ENCODE data around the gene RNASEH2A. TPM values are rescaled to one million over a fixed set of nuclear protein-coding genes. Genes with fewer than 3 reads are reported as not detected.
A peak's percentile ranks its signal among the peaks of the same experiment; 100 is the strongest.

Gene RNASEH2A
- total RNA-seq, 2 donors from 2014 or later, result 8.8 to 44.8 TPM

DNA sequence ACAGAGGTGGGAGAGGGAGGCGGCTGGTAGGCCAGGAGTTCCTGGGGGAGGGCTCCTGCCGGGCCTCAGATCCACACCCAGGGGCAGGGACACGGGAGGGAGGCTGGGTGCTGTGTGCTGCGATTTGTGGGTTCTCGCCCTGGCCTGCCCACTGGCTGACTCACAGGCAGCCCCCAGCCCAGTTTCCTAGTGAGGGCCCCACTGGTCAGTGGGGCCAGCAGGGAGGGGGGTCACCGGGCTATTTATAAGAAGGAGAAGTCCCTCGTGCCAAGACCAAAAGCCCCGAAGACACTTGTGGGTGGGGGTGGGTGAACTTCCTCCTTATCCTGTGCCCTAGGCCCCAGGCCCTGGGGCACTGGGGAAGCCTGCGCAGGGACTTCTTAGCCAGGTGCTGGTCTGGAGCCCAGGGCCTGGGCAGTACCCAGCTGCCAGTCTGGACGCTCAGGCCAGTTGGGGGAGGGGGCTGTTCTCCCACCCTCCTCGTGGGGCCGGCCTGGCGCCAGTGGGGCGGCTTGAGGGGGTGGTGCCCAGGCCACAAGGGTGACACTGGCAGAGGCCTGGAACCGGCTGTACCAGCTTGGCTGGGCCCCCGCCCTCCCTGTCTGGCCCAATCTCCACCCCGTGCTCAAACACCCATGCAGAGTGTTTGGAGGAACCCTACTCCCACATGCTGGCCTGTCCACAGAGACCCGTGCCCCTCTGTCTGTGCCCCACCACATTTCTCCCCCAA lies 20.1 kb upstream of the RNASEH2A start:
- Histone ChIP-seq H3K9me3 (no peaks in the 10 kb centered on the region), H3K4me3 (no peak overlapping the region), H3K4me1 (peaks cover 35% of the 10 kb centered on the region), H3K36me3 (no peaks in the 10 kb centered on the region), H3K9ac (ENCODE audit: low read depth in 2 of 2, low read length in 2 of 2) (peak overlapping the region; percentile 41 to 58), H3K27ac (peak overlapping the region; percentile 100), H3K27me3 (no peaks in the 10 kb centered on the region)
- peak; percentile 88 for DNase-seq
- TF ChIP-seq, protein P1, sequence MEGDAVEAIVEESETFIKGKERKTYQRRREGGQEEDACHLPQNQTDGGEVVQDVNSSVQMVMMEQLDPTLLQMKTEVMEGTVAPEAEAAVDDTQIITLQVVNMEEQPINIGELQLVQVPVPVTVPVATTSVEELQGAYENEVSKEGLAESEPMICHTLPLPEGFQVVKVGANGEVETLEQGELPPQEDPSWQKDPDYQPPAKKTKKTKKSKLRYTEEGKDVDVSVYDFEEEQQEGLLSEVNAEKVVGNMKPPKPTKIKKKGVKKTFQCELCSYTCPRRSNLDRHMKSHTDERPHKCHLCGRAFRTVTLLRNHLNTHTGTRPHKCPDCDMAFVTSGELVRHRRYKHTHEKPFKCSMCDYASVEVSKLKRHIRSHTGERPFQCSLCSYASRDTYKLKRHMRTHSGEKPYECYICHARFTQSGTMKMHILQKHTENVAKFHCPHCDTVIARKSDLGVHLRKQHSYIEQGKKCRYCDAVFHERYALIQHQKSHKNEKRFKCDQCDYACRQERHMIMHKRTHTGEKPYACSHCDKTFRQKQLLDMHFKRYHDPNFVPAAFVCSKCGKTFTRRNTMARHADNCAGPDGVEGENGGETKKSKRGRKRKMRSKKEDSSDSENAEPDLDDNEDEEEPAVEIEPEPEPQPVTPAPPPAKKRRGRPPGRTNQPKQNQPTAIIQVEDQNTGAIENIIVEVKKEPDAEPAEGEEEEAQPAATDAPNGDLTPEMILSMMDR (IDR thresholded peaks at IDR 0.05), result no peak
- intact Hi-C loops (cut with DNase I), result no loop called here

- H3K27ac ChIP-seq, result peak overlapping the region; percentile 100
- TF ChIP-seq, protein P1 (IDR thresholded peaks at IDR 0.05), result no peak
- peak overlapping the region in 1 of 2 donors; percentile 41 for H3K9ac ChIP-seq (ENCODE audit: low read depth in 2 of 2, low read length in 2 of 2)
- no peak overlapping the region for H3K4me3 ChIP-seq
- H3K9me3 ChIP-seq, result no peaks in the 10 kb centered on the region
- H3K27me3 ChIP-seq, result no peaks in the 10 kb centered on the region
- intact Hi-C loops (cut with DNase I), result no loop called here
- DNase-seq, result no peak
- H3K36me3 ChIP-seq, result no peaks in the 10 kb centered on the region
- peaks cover 35% of the 10 kb centered on the region for H3K4me1 ChIP-seq
These were observed 19.4 kb upstream of the RNASEH2A start for GRCh38 chr19:12786952-12787351.

DNA sequence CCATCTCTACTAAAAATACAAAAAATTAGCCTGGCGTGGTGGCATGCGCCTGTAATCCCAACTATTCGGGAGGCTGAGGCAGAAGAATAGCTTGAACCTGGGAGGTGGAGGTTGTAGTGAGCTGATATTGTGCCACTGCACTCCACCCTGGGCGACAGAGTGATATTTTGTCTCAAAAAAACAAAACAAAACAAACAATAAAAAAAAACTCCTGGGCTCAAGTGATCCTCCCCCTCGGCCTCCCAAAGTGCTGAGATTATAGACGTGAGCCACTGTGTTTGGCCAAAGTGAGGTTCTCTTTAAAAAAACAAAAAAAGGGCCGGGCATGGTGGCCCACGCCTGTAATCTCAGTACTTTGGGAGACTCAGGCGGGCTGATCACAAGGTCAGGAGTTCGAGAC lies 18.9 kb upstream of the RNASEH2A start:
- no peaks in the 10 kb centered on the region for H3K36me3 ChIP-seq
- no peak for DNase-seq
- no peak overlapping the region for H3K4me3 ChIP-seq

GRCh38 chr19:12788042-12788681 lies 18.2 kb upstream of the RNASEH2A start:
- peak overlapping the region; percentile 83 to 100 for H3K9ac ChIP-seq (ENCODE audit: low read depth in 2 of 2, low read length in 2 of 2)
- intact Hi-C loops (cut with DNase I), result no loop called here
- H3K4me1 ChIP-seq, result peaks cover 30% of the 10 kb centered on the region
- TF ChIP-seq, protein P1 (IDR thresholded peaks at IDR 0.05), result no peak
- H3K4me3 ChIP-seq, result peak overlapping the region; percentile 90
- H3K27ac ChIP-seq, result peak overlapping the region; percentile 100
- no peaks in the 10 kb centered on the region for H3K9me3 ChIP-seq
- H3K36me3 ChIP-seq, result no peaks in the 10 kb centered on the region
- no peak for DNase-seq
- no peaks in the 10 kb centered on the region for H3K27me3 ChIP-seq

More for the DNA sequence above, 18.9 kb upstream of the RNASEH2A start:
- H3K27ac ChIP-seq, result peak overlapping the region; percentile 100
- TF ChIP-seq, protein P1 (IDR thresholded peaks at IDR 0.05), result no peak
- H3K27me3 ChIP-seq, result no peaks in the 10 kb centered on the region
- no peaks in the 10 kb centered on the region for H3K9me3 ChIP-seq
- H3K9ac ChIP-seq (ENCODE audit: low read depth in 2 of 2, low read length in 2 of 2), result peak overlapping the region in 1 of 2 donors; percentile 100
- intact Hi-C loops (cut with DNase I), result no loop called here
- peaks cover 35% of the 10 kb centered on the region for H3K4me1 ChIP-seq

DNA sequence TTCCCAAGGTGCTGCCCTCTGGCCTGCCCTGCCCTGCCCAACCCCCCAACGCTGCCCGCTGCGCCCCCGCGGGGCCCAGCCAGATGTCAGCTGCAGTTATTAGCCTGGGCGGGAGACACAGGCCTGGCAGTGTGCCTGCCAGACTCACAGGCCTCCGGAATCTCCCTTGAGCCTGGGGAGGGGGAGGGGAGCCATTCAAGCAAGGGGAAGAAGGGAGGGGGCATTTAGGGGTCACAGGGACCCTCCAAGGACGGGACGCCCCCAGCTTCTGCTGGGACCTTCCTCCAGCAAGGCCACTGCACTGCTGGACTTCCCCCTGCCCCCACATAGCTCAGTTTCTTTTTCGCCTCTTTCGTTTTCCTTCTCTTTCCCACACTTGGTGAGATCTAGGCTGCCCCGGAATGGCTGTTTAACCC lies 17.7 kb upstream of the RNASEH2A start:
- H3K4me1 ChIP-seq, result peaks cover 26% of the 10 kb centered on the region
- peak overlapping the region; percentile 90 for H3K4me3 ChIP-seq
- H3K9ac ChIP-seq (ENCODE audit: low read depth in 2 of 2, low read length in 2 of 2), result peak overlapping the region; percentile 83 to 100
- peak overlapping the region; percentile 100 for H3K27ac ChIP-seq
- no peaks in the 10 kb centered on the region for H3K36me3 ChIP-seq
- intact Hi-C loops (cut with DNase I), result no loop called here
- DNase-seq, result peak; percentile 93
- H3K27me3 ChIP-seq, result no peaks in the 10 kb centered on the region
- TF ChIP-seq, protein P1 (IDR thresholded peaks at IDR 0.05), result no peak
- H3K9me3 ChIP-seq, result no peaks in the 10 kb centered on the region

All from colonic mucosa (tissue), 4 donors.